Kidney (tissue), 14 donors: ENCODE results near the gene MYH9. TPM values are rescaled to one million over a fixed set of nuclear protein-coding genes. Genes with fewer than 3 reads are reported as not detected.

Experiments
- DNase-seq, 5 donors: peaks; one replicate each; pipeline ENCODE4 v3.0.0-alpha.2; 2013 to 2020
- FAIRE-seq: peaks from 2 replicates; lab custom pipeline; 2012; peaks lifted over from hg19 to GRCh38; lab: Jason Lieb, UNC
- H3K27ac ChIP-seq, 2 donors: one replicate each; pipeline ENCODE4 v1.7.0; 2013; ENCODE audit warnings: low read depth in 2 of 2, low read length in 2 of 2, inconsistent platforms in 1 of 2
- H3K27me3 ChIP-seq: one replicate; pipeline ENCODE4 v1.7.1; 2013; ENCODE audit warnings: low read length, inconsistent platforms; ENCODE audit not compliant: control insufficient read depth, insufficient read depth
- H3K36me3 ChIP-seq, 3 donors: one replicate each; pipeline versions ENCODE4 v1.7.0 to v1.7.1; 2013; ENCODE audit warnings: low read length in 3 of 3, control low read depth in 1 of 3, inconsistent platforms in 1 of 3; ENCODE audit not compliant: insufficient read depth in 3 of 3, control insufficient read depth in 2 of 3
- H3K4me1 ChIP-seq, 3 donors: one replicate each; pipeline versions ENCODE4 v1.7.0 to v1.7.1; 2013; ENCODE audit warnings: low read length in 3 of 3, inconsistent platforms in 1 of 3, low read depth in 1 of 3; ENCODE audit not compliant: control insufficient read depth in 2 of 3, insufficient read depth in 2 of 3
- H3K4me3 ChIP-seq, 3 donors: one replicate each; pipeline versions ENCODE4 v1.7.0 to v1.8.1; 2013; ENCODE audit warnings: low read length in 3 of 3, control low read depth in 1 of 3, inconsistent platforms in 1 of 3
- H3K9ac ChIP-seq, 3 donors: one replicate each; pipeline versions ENCODE4 v1.7.0 to v1.7.1; 2013; ENCODE audit warnings: low read length in 3 of 3, control low read depth in 1 of 3, inconsistent platforms in 1 of 3
- H3K9me3 ChIP-seq, 3 donors: one replicate each; pipeline versions ENCODE4 v1.7.0 to v1.7.1; 2013; ENCODE audit warnings: low read length in 3 of 3, control low read depth in 1 of 3, inconsistent platforms in 1 of 3; ENCODE audit not compliant: control insufficient read depth in 2 of 3, insufficient read depth in 1 of 3
- CTCF ChIP-seq: IDR thresholded peaks from 3 replicates; pipeline ENCODE4 v1.5.1; 2012; ENCODE audit warnings: mild to moderate bottlenecking, moderate library complexity, borderline replicate concordance; ENCODE audit not compliant: insufficient read depth; ENCODE audit errors: extremely low read depth
- intact Hi-C: fragments of 100-400 bp; cut with DNase I; formaldehyde crosslinking; loops from one replicate; pipeline ENCODE4 v1.11.1; 2022
- polyA plus RNA-seq: library from polyadenylated mRNA; stranded (reverse); fragments of 350-450 nt; fragmentation: Illumina TruSeq; extraction: RNeasy Lipid Tissue Mini Kit (QIAGEN cat#74804); gene quantifications from one replicate; pipeline ENCODE4 v1.2.3, GENCODE V29; 2014; ENCODE audit warnings: low read depth, low replicate concordance; ENCODE audit not compliant: insufficient read depth
- total RNA-seq: library from RNA; stranded (reverse); fragmentation: NEBNext Ultra II Directional; extraction: Animal tissue kit (Norgen Biotek cat#: 25700); gene quantifications from one replicate; pipeline ENCODE4 v1.2.1, GENCODE V29; 2021
- donor health status: control.
- donor health status: control.
- donor health status: control.
- donor health status: control.
- donor health status: control.
- donor health status: DM: yes; HTN: yes; CAD: no.
- donor health status: Normal renal cell carcinoma (clear cell type).

Gene MYH9
- total and polyA plus RNA-seq, 2 donors from 2014 or later: 85.2 to 655 TPM

- DNase-seq (peak in 2 of 5 donors; percentile 66 to 91), FAIRE-seq (no peak)
- peak overlapping the region; percentile 87 to 89 for H3K27ac ChIP-seq
- no peak overlapping the region for H3K4me3 ChIP-seq
- TF ChIP-seq CTCF: no peak
- no peaks in the 10 kb centered on the region for H3K9me3 ChIP-seq
- intact Hi-C loops: no loop called here
- H3K36me3 ChIP-seq: peaks cover 0 to 8% (median under 1%) of the 10 kb centered on the region in 3 donors
- peaks cover 6 to 52% (median 47%) of the 10 kb centered on the region in 3 donors for H3K4me1 ChIP-seq
- H3K27me3 ChIP-seq: no peaks in the 10 kb centered on the region
- H3K9ac ChIP-seq: peak overlapping the region in 2 of 3 donors; percentile 63 to 83
These were observed 35.6 kb downstream of the MYH9 start for GRCh38 chr22:36351921-36352802.

GRCh38 chr22:36350751-36351594 lies 36.8 kb downstream of the MYH9 start:
- Histone ChIP-seq H3K4me1 (peaks cover 6 to 44% (median 40%) of the 10 kb centered on the region in 3 donors), H3K27ac (peak overlapping the region; percentile 87 to 89), H3K9ac (peak overlapping the region in 2 of 3 donors; percentile 51 to 83), H3K36me3 (peaks cover 2 to 14% (median 5%) of the 10 kb centered on the region in 3 donors), H3K9me3 (no peaks in the 10 kb centered on the region), H3K27me3 (no peaks in the 10 kb centered on the region), H3K4me3 (peak overlapping the region in 1 of 3 donors; percentile 32)
- no peak for FAIRE-seq
- no peak for TF ChIP-seq CTCF
- intact Hi-C loops: no loop called here
- peak in 2 of 5 donors; percentile 58 to 81 for DNase-seq

- Histone ChIP-seq H3K4me1 (peaks cover 3 to 37% (median 31%) of the 10 kb centered on the region in 3 donors), H3K27ac (peak overlapping the region; percentile 34 to 89), H3K4me3 (no peak overlapping the region), H3K27me3 (no peaks in the 10 kb centered on the region), H3K9ac (peak overlapping the region in 1 of 3 donors; percentile 26), H3K36me3 (peaks cover 2 to 19% (median 9%) of the 10 kb centered on the region in 3 donors), H3K9me3 (no peaks in the 10 kb centered on the region)
- DNase-seq (no peak), FAIRE-seq (no peak)
- intact Hi-C loops: no loop called here
- TF ChIP-seq CTCF: no peak
These were observed 38.0 kb downstream of the MYH9 start for GRCh38 chr22:36349726-36350125.
